Measurements from ENCODE around the gene CWC15. TPM values are rescaled to one million over a fixed set of nuclear protein-coding genes. Genes with fewer than 3 reads are reported as not detected.

Gene CWC15
- total RNA-seq, 2 experiments from 2014 or later: 74.7 to 85.0 TPM

- intact Hi-C loops (cut with DNase I, micrococcal nuclease): no loop called here
- H3K4me1 Mint-ChIP-seq: no peaks in the 10 kb centered on the region
- ChIA-PET CTCF (no interaction called here), POLR2A (no interaction called here)
- no peaks in the 10 kb centered on the region for H3K27me3 Mint-ChIP-seq
- H3K4me3 Mint-ChIP-seq: no peak overlapping the region
- no peaks in the 10 kb centered on the region for H3K9me3 Mint-ChIP-seq (ENCODE audit: low read depth)
- H3K36me3 Mint-ChIP-seq (ENCODE audit: low read depth): no peaks in the 10 kb centered on the region
- DNase-seq (no peak), ATAC-seq (no peak)
- no peak overlapping the region for H3K27ac Mint-ChIP-seq
Observed at GRCh38 chr11:94912806-94913205, 60.5 kb downstream of the CWC15 start.

Other genes starting within 250 kb of the CWC15 start
- 1 to 10 TPM; 1.8 to 2.3 TPM for gene AMOTL1, start 205.2 kb downstream of the CWC15 start, total RNA-seq
- gene KDM4D, start 153 bp upstream of the CWC15 start, total RNA-seq: 1 to 10 TPM; 1.5 to 1.8 TPM
- not detected for gene KDM4E, start 51.7 kb upstream of the CWC15 start, total RNA-seq
- gene KDM4F, start 75.9 kb upstream of the CWC15 start, total RNA-seq: not detected
- 10 to 100 TPM; 23.7 to 26.5 TPM for gene SRSF8, start 93.4 kb upstream of the CWC15 start, total RNA-seq
- 10 to 100 TPM; 11.1 to 13.1 TPM for gene ENDOD1, start 116.3 kb upstream of the CWC15 start, total RNA-seq

Data from activated CD4-positive, alpha-beta T cell treated with anti-CD3 and anti-CD28 coated beads for 36 hours (primary cell).